GM21526 (cell line): ENCODE data around the gene ABCB4.

Experiments
- ATAC-seq: cut with Tn5 transposase; IDR thresholded peaks from one replicate; pipeline ENCODE4 v1.9.1; 2021; ENCODE audit warnings: moderate library complexity; ENCODE audit not compliant: unreplicated experiment, low FRiP score

ABCB4 gene

GRCh38 chr7:87359366-87359765 lies 116.1 kb downstream of the ABCB4 start:
- ATAC-seq, result no peak

- ATAC-seq, result no peak
These were observed 119.0 kb downstream of the ABCB4 start for GRCh38 chr7:87356448-87356847.

- no peak for ATAC-seq
These were observed 120.7 kb downstream of the ABCB4 start for GRCh38 chr7:87354749-87355148.
